Caco-2 (cell line): ENCODE data around the gene RASGEF1C. TPM values are rescaled to one million over a fixed set of nuclear protein-coding genes. Genes with fewer than 3 reads are reported as not detected.

Experiments used
- BruUV-seq: library from RNA; stranded (reverse); fragments of 400-500 nt; replicated peaks from 2 replicates; lab custom pipeline; 2021; lab: Mats Ljungman, UMichigan
- CTCF ChIA-PET: fragments of 300-600 bp; sonication (Branson Sonifier 250); formaldehyde crosslinking; loops from one replicate; lab custom pipeline; 2022; ENCODE audit warnings: antibody characterized with exemption; lab: Charles Lee
- POLR2A ChIA-PET: fragments of 300-600 bp; sonication (Branson Sonifier 250); formaldehyde crosslinking; loops from one replicate; lab custom pipeline; 2022; ENCODE audit warnings: antibody characterized with exemption; lab: Charles Lee
- DNase-seq, 2 experiments: peaks; one replicate each; pipeline versions ENCODE4 v3.0.0 to v3.0.0-alpha.2; 2020 to 2022
- H3K27me3 ChIP-seq: replicated peaks from 2 replicates; pipeline ENCODE4 v1.6.0; 2011; ENCODE audit warnings: low read length; ENCODE audit not compliant: control insufficient read depth, insufficient read depth
- H3K36me3 ChIP-seq: 2 replicates; pipeline ENCODE4 v1.5.1; 2011; ENCODE audit warnings: low read length; ENCODE audit not compliant: control insufficient read depth, insufficient read depth
- H3K4me1 ChIP-seq: fragments of 250-450 bp; sonication (Bioruptor Pico); 2 replicates; pipeline ENCODE4 v1.5.1; 2020; ENCODE audit warnings: mild to moderate bottlenecking
- H3K4me3 ChIP-seq: 2 replicates; pipeline ENCODE4 v1.5.1; 2011; ENCODE audit warnings: low read depth, mild to moderate bottlenecking, control low read depth, low read length
- H3K9me3 ChIP-seq: fragments of 250-450 bp; sonication (Bioruptor Pico); 2 replicates; pipeline ENCODE4 v1.5.1; 2020; ENCODE audit warnings: mild to moderate bottlenecking, moderate library complexity
- H3K27ac Mint-ChIP-seq: one replicate; pipeline ENCODE4 v1.8.0; 2022; ENCODE audit warnings: mixed read lengths; ENCODE audit not compliant: unreplicated experiment
- H3K27me3 Mint-ChIP-seq: one replicate; pipeline ENCODE4 v1.8.0; 2022; ENCODE audit warnings: mixed read lengths; ENCODE audit not compliant: insufficient read depth, unreplicated experiment
- H3K36me3 Mint-ChIP-seq: one replicate; pipeline ENCODE4 v1.8.0; 2022; ENCODE audit warnings: mild to moderate bottlenecking, mixed read lengths; ENCODE audit not compliant: insufficient read depth, unreplicated experiment
- H3K4me1 Mint-ChIP-seq: one replicate; pipeline ENCODE4 v1.8.0; 2022; ENCODE audit warnings: low read depth, mixed read lengths; ENCODE audit not compliant: unreplicated experiment
- H3K4me3 Mint-ChIP-seq: one replicate; pipeline ENCODE4 v1.8.0; 2022; ENCODE audit warnings: mild to moderate bottlenecking, moderate library complexity, mixed read lengths; ENCODE audit not compliant: unreplicated experiment
- H3K9me3 Mint-ChIP-seq: one replicate; pipeline ENCODE4 v1.8.0; 2022; ENCODE audit warnings: mixed read lengths; ENCODE audit not compliant: unreplicated experiment
- intact Hi-C: fragments of 100-400 bp; cut with micrococcal nuclease; formaldehyde crosslinking; loops from one replicate; pipeline ENCODE4 v1.10.0; 2022; ENCODE audit not compliant: unreplicated experiment
- total RNA-seq: library from RNA; stranded (reverse); gene quantifications from 2 replicates; pipeline ENCODE4 v1.2.3, GENCODE V29; 2022
- TF ChIP-seq, protein P1 (sequence below), 2 experiments: fragments of 200-600 bp in 1 of 2; IDR thresholded peaks; 1 replicate in 1 of 2; 2 replicates in 1 of 2; pipeline versions ENCODE4 v1.5.1 to v1.8.0; 2011 to 2022; ENCODE audit warnings: antibody characterized with exemption in 1 of 2, control low read depth in 1 of 2, inconsistent platforms in 1 of 2, low read depth in 1 of 2, low read length in 1 of 2, mild to moderate bottlenecking in 1 of 2, moderate library complexity in 1 of 2; ENCODE audit not compliant: insufficient read depth in 1 of 2, severe bottlenecking in 1 of 2, unreplicated experiment in 1 of 2

RASGEF1C gene
- total RNA-seq, 1 experiment from 2014 or later = not detected

DNA sequence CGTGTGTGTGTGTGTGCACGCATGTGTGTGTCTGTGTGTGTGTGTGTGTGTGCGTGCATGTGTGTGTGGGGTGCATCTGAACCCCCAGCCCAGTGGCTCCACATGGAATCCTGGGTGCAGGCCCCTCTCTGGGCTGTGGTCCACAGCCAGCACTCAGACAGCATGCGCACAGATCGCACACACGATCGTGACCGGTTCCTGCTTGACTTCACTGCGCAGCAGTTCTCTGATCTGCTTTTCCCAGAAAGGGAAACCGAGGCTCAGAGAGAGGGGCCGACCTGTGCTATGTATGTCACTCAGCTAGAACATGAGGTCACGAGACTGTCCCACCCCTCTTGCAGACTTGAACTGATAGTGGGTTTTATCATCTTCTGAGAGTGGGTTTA lies 34.4 kb downstream of the RASGEF1C start:
- Mint-ChIP-seq H3K9me3 (no peaks in the 10 kb centered on the region), H3K4me1 (no peaks in the 10 kb centered on the region), H3K27me3 (peaks cover 4% of the 10 kb centered on the region), H3K27ac (no peak overlapping the region), H3K36me3 (no peaks in the 10 kb centered on the region), H3K4me3 (no peak overlapping the region)
- TF ChIP-seq, protein P1, sequence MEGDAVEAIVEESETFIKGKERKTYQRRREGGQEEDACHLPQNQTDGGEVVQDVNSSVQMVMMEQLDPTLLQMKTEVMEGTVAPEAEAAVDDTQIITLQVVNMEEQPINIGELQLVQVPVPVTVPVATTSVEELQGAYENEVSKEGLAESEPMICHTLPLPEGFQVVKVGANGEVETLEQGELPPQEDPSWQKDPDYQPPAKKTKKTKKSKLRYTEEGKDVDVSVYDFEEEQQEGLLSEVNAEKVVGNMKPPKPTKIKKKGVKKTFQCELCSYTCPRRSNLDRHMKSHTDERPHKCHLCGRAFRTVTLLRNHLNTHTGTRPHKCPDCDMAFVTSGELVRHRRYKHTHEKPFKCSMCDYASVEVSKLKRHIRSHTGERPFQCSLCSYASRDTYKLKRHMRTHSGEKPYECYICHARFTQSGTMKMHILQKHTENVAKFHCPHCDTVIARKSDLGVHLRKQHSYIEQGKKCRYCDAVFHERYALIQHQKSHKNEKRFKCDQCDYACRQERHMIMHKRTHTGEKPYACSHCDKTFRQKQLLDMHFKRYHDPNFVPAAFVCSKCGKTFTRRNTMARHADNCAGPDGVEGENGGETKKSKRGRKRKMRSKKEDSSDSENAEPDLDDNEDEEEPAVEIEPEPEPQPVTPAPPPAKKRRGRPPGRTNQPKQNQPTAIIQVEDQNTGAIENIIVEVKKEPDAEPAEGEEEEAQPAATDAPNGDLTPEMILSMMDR (IDR thresholded peaks at IDR 0.05; ENCODE audit: insufficient read depth in 1 of 2, low read depth in 1 of 2, low read length in 1 of 2, severe bottlenecking in 1 of 2, unreplicated experiment in 1 of 2) = no peak
- Histone ChIP-seq H3K27me3 (no peaks in the 10 kb centered on the region), H3K9me3 (no peaks in the 10 kb centered on the region), H3K4me3 (no peak overlapping the region), H3K36me3 (no peaks in the 10 kb centered on the region), H3K4me1 (no peaks in the 10 kb centered on the region)
- ChIA-PET POLR2A (no interaction called here), CTCF (no interaction called here)
- intact Hi-C loops = no loop called here
- no TSS peak for BruUV-seq
- DNase-seq = no peak

DNA sequence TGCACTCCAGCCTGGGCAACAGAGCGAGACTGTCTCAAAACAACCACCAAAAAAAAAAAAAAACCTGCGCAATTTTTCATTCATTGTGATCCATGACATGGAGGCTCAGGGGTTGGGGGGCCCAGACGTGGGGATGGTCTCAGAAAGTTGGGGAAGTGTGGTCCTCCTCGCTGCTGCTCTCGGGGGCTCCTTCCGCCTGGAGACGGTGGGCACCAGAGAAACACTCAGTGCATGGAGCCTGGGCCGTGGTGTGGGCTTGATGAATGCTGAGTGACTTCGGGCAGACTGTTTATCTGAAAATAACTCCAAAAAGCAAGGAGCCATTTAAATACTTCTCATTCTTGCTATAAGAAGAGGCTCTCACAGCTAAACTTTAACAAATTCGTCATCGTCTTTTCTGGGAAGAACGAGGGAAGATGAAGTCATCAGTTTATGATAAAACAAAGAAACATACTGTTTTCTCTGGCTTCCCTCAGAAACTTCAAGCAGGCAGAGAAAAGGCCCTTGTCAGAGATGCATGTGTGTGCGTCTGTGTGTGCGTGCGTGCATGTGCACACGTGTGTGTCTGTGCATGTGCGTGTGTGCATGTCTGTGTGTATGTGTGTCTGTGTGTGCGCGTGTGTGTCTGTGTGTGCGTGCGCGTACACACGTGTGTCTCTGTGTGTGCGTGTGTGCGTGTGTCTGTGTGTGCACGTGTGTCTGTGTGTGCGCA lies 35.0 kb downstream of the RASGEF1C start:
- no peak for DNase-seq
- CTCF ChIA-PET = no interaction called here
- no peaks in the 10 kb centered on the region for H3K9me3 ChIP-seq
- H3K36me3 ChIP-seq = no peaks in the 10 kb centered on the region
- Mint-ChIP-seq H3K27ac (no peak overlapping the region), H3K4me3 (no peak overlapping the region), H3K9me3 (no peaks in the 10 kb centered on the region), H3K4me1 (no peaks in the 10 kb centered on the region), H3K27me3 (peaks cover 3% of the 10 kb centered on the region), H3K36me3 (no peaks in the 10 kb centered on the region)
- intact Hi-C loops = no loop called here
- no peaks in the 10 kb centered on the region for H3K27me3 ChIP-seq
- TF ChIP-seq, protein P1 (IDR thresholded peaks at IDR 0.05; ENCODE audit: insufficient read depth in 1 of 2, low read depth in 1 of 2, low read length in 1 of 2, severe bottlenecking in 1 of 2, unreplicated experiment in 1 of 2) = no peak
- H3K4me3 ChIP-seq = no peak overlapping the region
- BruUV-seq = no TSS peak
- no peaks in the 10 kb centered on the region for H3K4me1 ChIP-seq
- POLR2A ChIA-PET = no interaction called here

DNA sequence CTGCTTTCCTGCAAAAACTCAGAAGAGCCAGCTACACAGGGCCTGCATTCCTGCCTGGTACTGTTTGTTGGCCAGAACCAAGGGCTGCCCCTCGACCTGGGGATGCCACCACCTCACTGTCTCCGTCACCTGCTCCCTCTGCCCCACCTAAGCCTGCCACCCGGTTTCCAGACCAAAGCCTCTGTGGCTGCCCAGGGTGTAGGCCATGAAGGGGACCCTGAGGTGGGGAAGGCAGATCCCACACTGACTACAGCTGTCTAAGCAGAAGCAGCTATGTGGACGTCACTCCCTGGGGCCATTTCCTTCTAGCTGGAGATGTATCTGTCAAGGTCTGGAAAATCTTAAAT lies 35.8 kb downstream of the RASGEF1C start:
- no peaks in the 10 kb centered on the region for H3K9me3 Mint-ChIP-seq
- no peaks in the 10 kb centered on the region for H3K27me3 ChIP-seq
- no peak overlapping the region for H3K4me3 ChIP-seq
- H3K27ac Mint-ChIP-seq = no peak overlapping the region
- TF ChIP-seq, protein P1 (IDR thresholded peaks at IDR 0.05; ENCODE audit: insufficient read depth in 1 of 2, low read depth in 1 of 2, low read length in 1 of 2, severe bottlenecking in 1 of 2, unreplicated experiment in 1 of 2) = no peak
- H3K4me1 ChIP-seq = no peaks in the 10 kb centered on the region
- no peaks in the 10 kb centered on the region for H3K36me3 Mint-ChIP-seq
- intact Hi-C loops = no loop called here
- no peaks in the 10 kb centered on the region for H3K27me3 Mint-ChIP-seq
- BruUV-seq = no TSS peak
- no peak for DNase-seq
- no peaks in the 10 kb centered on the region for H3K9me3 ChIP-seq
- no peak overlapping the region for H3K4me3 Mint-ChIP-seq
- H3K36me3 ChIP-seq = no peaks in the 10 kb centered on the region
- ChIA-PET CTCF (no interaction called here), POLR2A (no interaction called here)
- no peaks in the 10 kb centered on the region for H3K4me1 Mint-ChIP-seq
